Measurements from ENCODE around the gene SNAP29. TPM values are rescaled to one million over a fixed set of nuclear protein-coding genes. Genes with fewer than 3 reads are reported as not detected.

The SNAP29 gene
- total and polyA plus RNA-seq, 2 donors = 7.9 to 22.0 TPM

DNA sequence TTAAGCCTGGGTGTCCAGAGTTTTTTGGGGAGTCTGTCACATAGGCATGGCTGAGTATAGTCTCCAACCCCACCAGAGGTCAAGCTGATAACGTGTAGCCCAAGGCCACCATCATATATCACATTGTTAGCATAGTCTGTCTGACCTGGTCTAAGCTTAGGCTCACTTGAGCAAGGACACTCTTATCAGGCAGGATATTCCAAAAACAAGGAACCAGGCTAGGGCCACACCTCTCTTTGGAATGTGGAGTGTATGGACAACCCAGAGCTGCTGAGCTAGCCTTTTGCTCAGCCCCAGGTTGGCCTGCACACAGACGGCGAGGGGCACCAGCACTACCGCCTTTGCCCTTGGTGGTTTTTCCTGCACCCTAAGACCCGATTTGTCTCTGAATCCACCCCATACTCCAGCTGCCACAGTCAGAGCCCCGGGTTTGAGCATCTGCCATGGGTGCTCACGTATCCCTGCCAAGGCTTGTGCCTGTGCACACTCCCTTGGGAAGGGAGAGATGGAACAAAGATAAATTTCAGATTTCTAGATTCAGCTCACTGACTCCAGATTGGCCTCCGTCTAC is 7.2 kb downstream of the SNAP29 start:
- Histone ChIP-seq H3K36me3 (ENCODE audit: insufficient read depth) (no peaks in the 10 kb centered on the region), H3K4me1 (ENCODE audit: insufficient read depth) (no peaks in the 10 kb centered on the region), H3K4me3 (ENCODE audit: low read depth, low read length) (no peak overlapping the region), H3K27ac (ENCODE audit: low read depth) (no peak overlapping the region)
- WGBS = 88% methylated on average over 8 of the region's 8 CpGs
- no peak for DNase-seq (ENCODE audit: extremely low spot score)

GRCh38 chr22:20866736-20867135 is 7.9 kb downstream of the SNAP29 start:
- no peaks in the 10 kb centered on the region for H3K36me3 ChIP-seq (ENCODE audit: insufficient read depth)
- WGBS = 76% methylated on average over 5 of the region's 5 CpGs

DNA sequence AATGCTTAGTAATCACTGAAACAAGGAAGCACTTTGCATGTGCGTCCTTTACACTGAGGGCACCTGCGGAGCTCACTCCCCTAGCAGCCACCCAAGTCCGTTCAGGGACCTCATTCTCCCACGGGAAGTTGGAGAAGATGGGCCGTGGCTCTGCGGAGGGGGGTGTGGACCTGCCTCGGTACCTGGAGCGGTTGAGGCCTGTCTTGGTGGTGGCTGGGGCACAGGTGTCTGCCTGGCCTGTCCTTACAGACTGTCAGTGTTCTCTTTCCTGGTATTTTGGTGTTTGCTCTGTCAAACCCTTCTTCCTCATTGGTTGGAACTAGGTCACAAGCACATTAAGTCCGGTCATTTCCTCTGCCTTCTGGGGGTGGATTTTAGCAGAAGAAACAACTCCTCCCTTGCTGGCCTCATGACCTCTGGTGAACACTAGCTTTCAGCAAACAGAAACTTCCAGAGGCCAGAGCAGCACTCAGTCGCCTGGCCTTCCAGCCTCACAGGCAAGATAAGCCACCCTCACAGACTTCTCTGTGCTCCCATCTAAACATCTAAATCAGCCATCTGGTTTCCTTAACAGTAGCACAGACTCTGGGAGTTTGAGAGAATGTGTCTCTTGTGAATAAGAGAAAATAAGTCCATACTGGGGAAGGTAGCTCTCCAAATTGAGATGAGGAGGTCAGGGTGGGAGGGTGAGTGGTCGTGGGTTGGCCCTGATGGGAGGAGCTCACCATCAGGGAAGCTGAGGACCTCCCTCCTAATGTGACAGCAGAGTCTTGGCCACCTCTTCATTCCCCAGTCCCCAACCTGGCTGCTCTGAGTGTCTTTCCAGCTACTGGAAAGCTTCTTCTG is 8.6 kb downstream of the SNAP29 start:
- Histone ChIP-seq H3K4me3 (ENCODE audit: low read depth, low read length) (no peak overlapping the region), H3K36me3 (ENCODE audit: insufficient read depth) (no peaks in the 10 kb centered on the region), H3K27ac (ENCODE audit: low read depth) (peak overlapping the region; percentile 65), H3K4me1 (ENCODE audit: insufficient read depth) (no peaks in the 10 kb centered on the region)
- 60% methylated on average over 11 of the region's 11 CpGs for WGBS
- no peak for DNase-seq (ENCODE audit: extremely low spot score)

More at GRCh38 chr22:20866736-20867135, 7.9 kb downstream of the SNAP29 start:
- no peak for DNase-seq (ENCODE audit: extremely low spot score)
- Histone ChIP-seq H3K4me1 (ENCODE audit: insufficient read depth) (no peaks in the 10 kb centered on the region), H3K4me3 (ENCODE audit: low read depth, low read length) (no peak overlapping the region), H3K27ac (ENCODE audit: low read depth) (peak overlapping the region; percentile 65)

DNA sequence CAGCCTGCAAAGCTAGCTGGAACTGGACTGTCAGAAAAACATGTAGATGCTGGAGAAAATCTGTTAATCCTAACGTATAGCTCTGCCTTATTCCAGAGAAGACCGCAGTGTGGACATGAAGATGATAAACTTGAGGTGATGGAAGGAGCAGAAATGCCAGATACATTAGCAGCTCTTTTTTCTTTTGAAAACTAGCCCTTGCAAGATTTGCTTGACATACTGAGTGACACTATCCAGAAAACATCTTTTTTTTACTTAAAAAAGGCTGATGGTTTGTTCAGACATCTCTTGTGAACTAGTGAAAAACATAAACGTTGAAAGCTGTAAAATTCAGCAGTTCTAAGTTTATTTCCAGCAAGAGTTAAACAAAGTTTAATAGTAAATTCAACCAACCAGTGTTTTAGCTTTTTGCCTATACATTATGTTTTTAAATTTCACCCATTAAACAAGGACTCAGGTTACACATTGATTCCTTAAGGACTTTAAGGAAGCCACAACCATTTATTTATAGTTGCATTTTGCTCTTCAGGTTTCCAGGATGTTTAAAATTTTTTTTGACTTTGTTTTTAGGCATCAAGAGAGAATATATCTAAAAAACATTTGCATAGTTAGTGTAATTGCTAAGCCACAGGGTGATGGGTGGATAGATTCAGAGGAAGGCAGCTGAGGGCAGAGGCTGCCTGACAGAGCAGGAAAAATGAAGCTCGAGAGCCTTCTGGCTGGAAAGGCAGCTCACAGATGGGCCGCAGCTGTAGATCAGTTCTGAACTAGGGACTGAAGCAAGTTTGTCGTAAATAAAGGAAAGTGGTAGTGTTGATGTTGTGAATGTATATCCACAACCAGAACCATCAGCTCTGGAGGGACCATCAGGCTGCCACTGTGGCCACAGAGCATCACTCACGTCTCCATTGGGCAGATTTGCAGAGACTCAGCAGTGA is 9.5 kb downstream of the SNAP29 start:
- no peaks in the 10 kb centered on the region for H3K36me3 ChIP-seq (ENCODE audit: insufficient read depth)
- H3K4me1 ChIP-seq (ENCODE audit: insufficient read depth) = no peaks in the 10 kb centered on the region
- 56% methylated on average over 7 of the region's 7 CpGs for WGBS

DNA sequence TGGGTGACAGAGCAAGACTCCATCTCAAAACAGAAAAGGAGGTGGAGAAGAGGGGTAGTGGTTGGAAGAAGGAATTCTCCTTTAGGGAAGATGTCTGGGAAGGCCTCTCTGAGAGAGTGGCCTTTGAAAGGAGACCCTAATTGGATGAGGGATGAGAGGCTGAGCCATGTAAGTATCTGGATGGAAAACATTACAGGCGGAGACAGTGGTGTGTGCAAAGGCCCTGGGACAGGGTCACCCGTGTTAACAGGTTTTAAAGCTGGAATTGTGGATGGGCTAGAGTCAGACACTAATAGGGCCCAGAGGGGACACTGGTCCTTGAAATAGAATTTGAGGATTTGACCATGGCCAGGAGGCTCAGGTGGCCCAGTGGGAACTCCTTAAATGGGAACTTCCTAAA is 10.4 kb downstream of the SNAP29 start:
- Histone ChIP-seq H3K4me3 (ENCODE audit: low read depth, low read length) (no peak overlapping the region), H3K4me1 (ENCODE audit: insufficient read depth) (no peaks in the 10 kb centered on the region), H3K36me3 (ENCODE audit: insufficient read depth) (no peaks in the 10 kb centered on the region), H3K27ac (ENCODE audit: low read depth) (no peak overlapping the region)
- no peak for DNase-seq (ENCODE audit: extremely low spot score)
- WGBS = 94% methylated on average over 2 of the region's 2 CpGs

More for the DNA sequence above, 9.5 kb downstream of the SNAP29 start:
- no peak overlapping the region for H3K27ac ChIP-seq (ENCODE audit: low read depth)
- no peak overlapping the region for H3K4me3 ChIP-seq (ENCODE audit: low read depth, low read length)
- no peak for DNase-seq (ENCODE audit: extremely low spot score)

DNA sequence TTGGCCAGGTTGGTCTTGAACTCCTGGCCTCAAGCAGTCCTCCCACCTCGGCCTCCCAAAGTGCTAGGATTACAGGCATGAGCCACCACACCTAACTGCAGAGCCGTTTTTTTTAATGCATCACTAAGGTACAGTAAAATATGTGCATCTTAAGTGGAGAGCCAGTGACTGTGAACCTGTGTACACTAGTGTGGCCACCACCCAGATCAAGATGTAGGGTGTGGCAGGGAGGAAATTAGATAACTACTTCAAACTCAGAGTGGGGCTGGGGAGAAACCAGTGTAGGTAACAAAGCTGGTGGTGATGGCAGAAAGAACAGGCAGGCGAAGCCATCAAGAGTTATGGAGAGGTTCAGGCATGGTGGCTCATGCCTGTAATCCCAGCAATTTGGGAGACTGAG is 14.4 kb downstream of the SNAP29 start:
- Histone ChIP-seq H3K4me1 (ENCODE audit: insufficient read depth) (no peaks in the 10 kb centered on the region), H3K36me3 (ENCODE audit: insufficient read depth) (no peaks in the 10 kb centered on the region), H3K27ac (ENCODE audit: low read depth) (no peak overlapping the region), H3K4me3 (ENCODE audit: low read depth, low read length) (no peak overlapping the region)
- WGBS = 90% methylated on average over 3 of the region's 3 CpGs
- no peak for DNase-seq (ENCODE audit: extremely low spot score)

DNA sequence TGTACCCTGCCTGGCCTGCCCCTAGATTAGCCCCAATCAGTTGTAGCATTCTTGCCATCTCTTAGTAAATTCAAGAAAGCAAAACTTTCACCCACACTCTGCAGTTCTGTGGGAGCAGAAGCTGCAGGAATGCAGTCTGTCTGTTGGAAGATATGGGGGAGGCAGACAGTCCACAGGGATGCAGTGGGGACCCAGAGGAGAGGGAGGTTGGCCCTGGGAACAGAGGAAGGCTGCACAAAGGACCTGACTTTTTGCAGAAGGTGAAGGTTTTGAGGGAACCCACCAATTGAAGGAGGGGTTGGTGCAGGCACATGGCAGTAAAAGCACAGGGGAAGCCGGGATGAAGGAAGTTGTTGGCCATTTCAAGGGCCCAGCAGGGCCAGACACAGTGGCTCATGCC is 16.5 kb downstream of the SNAP29 start:
- no peaks in the 10 kb centered on the region for H3K36me3 ChIP-seq (ENCODE audit: insufficient read depth)
- WGBS = 79% methylated on average over 1 of the region's 1 CpG
- no peaks in the 10 kb centered on the region for H3K4me1 ChIP-seq (ENCODE audit: insufficient read depth)
- H3K27ac ChIP-seq (ENCODE audit: low read depth) = no peak overlapping the region
- H3K4me3 ChIP-seq (ENCODE audit: low read depth, low read length) = no peak overlapping the region
- no peak for DNase-seq (ENCODE audit: extremely low spot score)

- 93% methylated on average over 3 of the region's 3 CpGs for WGBS
- H3K27ac ChIP-seq (ENCODE audit: low read depth) = no peak overlapping the region
- no peak for DNase-seq (ENCODE audit: extremely low spot score)
- no peak overlapping the region for H3K4me3 ChIP-seq (ENCODE audit: low read depth, low read length)
- no peaks in the 10 kb centered on the region for H3K4me1 ChIP-seq (ENCODE audit: insufficient read depth)
- H3K36me3 ChIP-seq (ENCODE audit: insufficient read depth) = no peaks in the 10 kb centered on the region
These were observed 18.9 kb downstream of the SNAP29 start for GRCh38 chr22:20877715-20878114.

GRCh38 chr22:20881231-20881630 is 22.4 kb downstream of the SNAP29 start:
- H3K4me3 ChIP-seq (ENCODE audit: low read depth, low read length) = no peak overlapping the region
- WGBS = 81% methylated on average over 5 of the region's 5 CpGs
- no peaks in the 10 kb centered on the region for H3K4me1 ChIP-seq (ENCODE audit: insufficient read depth)
- no peak overlapping the region for H3K27ac ChIP-seq (ENCODE audit: low read depth)
- DNase-seq (ENCODE audit: extremely low spot score) = no peak
- H3K36me3 ChIP-seq (ENCODE audit: insufficient read depth) = peaks cover 3% of the 10 kb centered on the region

DNA sequence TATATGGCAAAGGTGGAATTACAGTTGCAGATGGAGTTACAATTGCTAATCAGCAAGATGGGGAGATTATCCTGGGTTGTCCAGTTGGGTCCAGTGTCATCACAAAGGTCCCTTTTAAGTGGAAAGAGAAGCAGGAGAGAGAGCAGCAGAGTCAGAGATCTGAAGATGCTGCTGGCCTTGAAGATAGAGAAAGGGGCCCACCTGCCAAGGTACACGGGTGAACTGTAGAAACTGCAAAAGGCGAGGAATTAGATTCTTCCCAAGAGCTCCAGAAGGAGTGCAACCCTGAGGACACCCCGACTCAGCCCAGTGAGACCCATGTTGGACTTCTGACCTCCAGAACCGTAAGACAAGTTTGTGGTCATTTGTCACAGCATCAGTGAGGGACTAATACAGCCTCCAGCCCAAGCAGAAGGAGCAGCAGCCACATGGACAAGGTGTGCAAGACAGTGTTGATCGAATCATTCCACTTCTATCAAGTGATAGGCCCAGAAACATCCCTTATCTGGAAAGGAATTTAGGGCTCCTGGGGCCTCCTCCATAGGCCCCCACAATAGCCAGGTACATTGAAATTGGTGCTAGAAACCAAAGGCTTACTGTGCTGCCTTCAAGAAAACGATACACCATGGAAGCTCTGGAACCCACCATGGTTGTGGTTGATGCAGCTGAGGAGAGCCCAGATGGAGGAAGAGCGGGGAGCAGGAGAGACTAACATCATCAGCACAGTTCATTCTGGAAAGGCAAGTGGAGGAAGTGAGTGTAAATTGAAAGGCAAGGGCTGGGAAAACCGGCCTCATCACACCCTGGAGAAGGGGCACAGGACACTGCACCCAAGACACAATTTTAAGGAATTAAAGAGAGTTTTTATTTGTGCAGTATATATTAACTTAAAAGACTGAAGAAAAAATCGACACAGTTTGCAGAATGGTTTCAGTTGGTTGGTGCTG is 23.3 kb downstream of the SNAP29 start:
- Histone ChIP-seq H3K4me3 (ENCODE audit: low read depth, low read length) (no peak overlapping the region), H3K4me1 (ENCODE audit: insufficient read depth) (no peaks in the 10 kb centered on the region), H3K36me3 (ENCODE audit: insufficient read depth) (peaks cover 3% of the 10 kb centered on the region), H3K27ac (ENCODE audit: low read depth) (no peak overlapping the region)
- WGBS = 94% methylated on average over 9 of the region's 9 CpGs
- no peak for DNase-seq (ENCODE audit: extremely low spot score)

GRCh38 chr22:20882855-20883254 is 24.0 kb downstream of the SNAP29 start:
- Histone ChIP-seq H3K4me3 (ENCODE audit: low read depth, low read length) (no peak overlapping the region), H3K27ac (ENCODE audit: low read depth) (no peak overlapping the region), H3K36me3 (ENCODE audit: insufficient read depth) (peaks cover 3% of the 10 kb centered on the region), H3K4me1 (ENCODE audit: insufficient read depth) (no peaks in the 10 kb centered on the region)
- 83% methylated on average over 6 of the region's 6 CpGs for whole genome bisulfite sequencing
- DNase-seq (ENCODE audit: extremely low spot score) = no peak

DNA sequence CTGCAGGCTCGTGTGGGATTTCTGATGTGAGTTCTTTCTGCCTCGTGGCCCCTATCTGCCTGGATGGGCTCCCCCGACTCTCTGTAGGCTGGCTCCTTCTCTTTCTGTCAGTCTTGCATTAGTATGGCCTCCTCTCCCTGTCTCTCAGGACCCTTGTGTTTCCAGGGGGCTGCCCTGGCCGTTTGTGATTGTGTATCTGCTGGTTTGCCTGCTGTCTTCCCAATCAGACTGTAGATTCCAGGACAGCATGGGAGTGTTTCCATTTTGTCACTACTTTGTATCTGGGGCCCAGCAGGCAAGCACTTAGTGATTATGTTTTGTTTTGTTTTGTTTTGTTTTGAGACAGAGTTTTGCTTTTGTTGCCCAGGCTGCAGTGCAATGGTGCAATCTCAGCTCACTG is 25.6 kb downstream of the SNAP29 start:
- Histone ChIP-seq H3K4me3 (ENCODE audit: low read depth, low read length) (no peak overlapping the region), H3K36me3 (ENCODE audit: insufficient read depth) (peaks cover 3% of the 10 kb centered on the region), H3K4me1 (ENCODE audit: insufficient read depth) (no peaks in the 10 kb centered on the region), H3K27ac (ENCODE audit: low read depth) (no peak overlapping the region)
- 74% methylated on average over 4 of the region's 4 CpGs for WGBS
- no peak for DNase-seq (ENCODE audit: extremely low spot score)

Data from urinary bladder (tissue), 4 donors.